ENCODE results near the gene CCDC142.

The CCDC142 gene

DNA sequence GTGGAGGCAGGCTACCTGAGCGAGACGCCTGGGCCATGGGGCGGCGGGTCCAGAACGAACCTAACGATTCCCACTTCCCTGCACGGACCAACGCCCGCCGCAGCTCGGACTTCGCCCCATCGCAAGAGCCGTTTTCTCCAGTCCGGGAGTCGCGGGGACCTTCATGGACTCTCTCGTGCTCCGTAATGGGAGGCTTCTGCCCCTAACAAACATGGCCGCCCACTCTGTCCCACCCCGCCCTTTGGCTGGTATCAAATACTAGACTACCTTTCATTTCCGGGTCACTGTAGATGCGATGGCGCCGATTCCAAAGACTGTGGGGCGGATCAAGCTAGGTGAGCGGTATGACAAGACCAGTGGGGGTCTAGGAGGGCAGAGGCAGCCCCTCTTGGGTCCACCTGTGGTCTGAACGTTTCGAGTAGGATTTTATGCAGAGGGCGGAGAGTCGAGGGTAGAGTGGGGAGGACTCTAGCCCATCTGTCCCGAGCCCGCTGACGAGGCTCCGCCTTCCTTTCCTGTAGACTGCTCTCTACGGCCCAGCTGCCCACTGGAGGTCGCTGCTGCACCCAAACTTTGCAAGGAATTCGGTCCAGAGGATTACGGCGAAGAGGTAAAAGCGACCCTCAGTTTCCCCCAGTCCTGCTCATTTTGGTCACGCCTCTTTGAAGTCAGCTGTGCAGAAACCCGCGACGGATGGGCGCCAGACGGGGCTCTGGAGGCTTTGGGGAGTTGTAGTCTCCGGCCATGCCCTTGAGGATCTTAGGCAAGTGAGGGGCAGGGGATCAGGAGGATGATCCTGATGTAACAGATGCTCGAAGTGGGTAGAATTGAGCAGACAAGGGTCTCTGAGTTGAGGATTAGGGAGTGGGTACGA is at the start of gene CCDC142, which contains the start of gene TTC31:
Gene CCDC142, minus strand, starts transcription at position 198 of the 874 bp plus-strand sequence. Its CDS starts 161 bp downstream, at position 37.
Gene TTC31, plus strand, starts transcription at position 281 of the 874 bp plus-strand sequence. Its CDS starts 15 bp downstream, at position 296.
- Mint-ChIP-seq H3K27me3 (no peaks in the 10 kb centered on the region), H3K9me3 (no peaks in the 10 kb centered on the region), H3K4me1 (ENCODE audit: low read depth) (peaks cover 50% of the 10 kb centered on the region), H3K36me3 (ENCODE audit: low read depth) (peaks cover 69% of the 10 kb centered on the region), H3K27ac (peak within 1 kb of the TSS; percentile 89), H3K4me3 (peak within 1 kb of the TSS; percentile 97)
- intact Hi-C loops (cut with micrococcal nuclease), result loop anchor here (1.0 to 2.0 kb wide), 6 partner anchors 11 to 104 kb away; partner anchors contain the start of genes AUP1, C2orf81, DOK1 and HTRA2

DNA sequence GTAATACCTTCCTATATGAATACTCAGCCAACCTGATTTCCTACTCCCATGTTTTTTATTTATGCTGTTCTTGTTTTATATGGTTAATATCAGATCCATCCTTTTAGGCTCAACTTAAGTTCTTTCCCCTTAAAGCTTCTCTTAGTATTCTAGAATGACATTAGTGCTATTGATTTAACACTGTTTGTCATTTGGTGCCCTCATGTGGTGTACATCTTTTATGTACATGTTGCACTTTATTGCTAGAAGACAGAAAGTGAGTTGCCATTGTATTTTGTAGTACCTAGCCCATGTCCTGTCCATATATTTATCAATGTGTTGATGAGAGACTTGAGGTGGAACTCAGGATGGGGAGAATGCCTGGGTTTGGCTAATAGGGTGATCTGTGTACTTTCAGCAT is 49.4 kb upstream of the CCDC142 start:
- Mint-ChIP-seq H3K27me3 (no peaks in the 10 kb centered on the region), H3K9me3 (no peaks in the 10 kb centered on the region), H3K36me3 (ENCODE audit: low read depth) (peaks cover 72% of the 10 kb centered on the region), H3K4me3 (no peak overlapping the region), H3K4me1 (ENCODE audit: low read depth) (peaks cover 36% of the 10 kb centered on the region), H3K27ac (peak overlapping the region; percentile 39)
- intact Hi-C loops (cut with micrococcal nuclease), result loop anchor here (5.0 kb wide), 3 partner anchors 35 to 280 kb away; partner anchors contain the start of gene LBX2

- peak overlapping the region; percentile 39 for H3K27ac Mint-ChIP-seq
Measured at GRCh38 chr2:74531666-74532065, 48.9 kb upstream of the CCDC142 start.

DNA sequence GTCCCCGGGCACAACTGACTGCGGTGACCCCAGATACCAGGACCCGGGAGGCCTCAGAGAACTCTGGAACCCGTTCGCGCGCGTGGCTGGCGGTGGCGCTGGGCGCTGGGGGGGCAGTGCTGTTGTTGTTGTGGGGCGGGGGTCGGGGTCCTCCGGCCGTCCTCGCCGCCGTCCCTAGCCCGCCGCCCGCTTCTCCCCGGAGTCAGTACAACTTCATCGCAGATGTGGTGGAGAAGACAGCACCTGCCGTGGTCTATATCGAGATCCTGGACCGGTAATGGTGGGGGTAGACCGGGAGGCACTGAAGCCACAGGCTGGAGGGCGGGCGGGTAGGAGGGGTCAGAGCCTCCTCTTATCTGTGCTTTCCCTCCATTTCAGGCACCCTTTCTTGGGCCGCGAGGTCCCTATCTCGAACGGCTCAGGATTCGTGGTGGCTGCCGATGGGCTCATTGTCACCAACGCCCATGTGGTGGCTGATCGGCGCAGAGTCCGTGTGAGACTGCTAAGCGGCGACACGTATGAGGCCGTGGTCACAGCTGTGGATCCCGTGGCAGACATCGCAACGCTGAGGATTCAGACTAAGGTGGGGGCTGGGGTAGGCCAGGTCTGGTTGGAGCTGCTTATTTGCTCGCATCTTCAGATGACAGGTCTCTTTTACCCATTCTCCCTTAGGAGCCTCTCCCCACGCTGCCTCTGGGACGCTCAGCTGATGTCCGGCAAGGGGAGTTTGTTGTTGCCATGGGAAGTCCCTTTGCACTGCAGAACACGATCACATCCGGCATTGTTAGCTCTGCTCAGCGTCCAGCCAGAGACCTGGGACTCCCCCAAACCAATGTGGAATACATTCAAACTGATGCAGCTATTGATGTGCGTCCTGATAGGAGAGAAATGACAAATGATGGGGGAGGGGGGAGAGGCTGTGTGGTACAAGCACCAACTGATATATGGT is 47.7 kb upstream of the CCDC142 start:
- peak overlapping the region; percentile 97 for H3K27ac Mint-ChIP-seq
- H3K4me3 Mint-ChIP-seq, result peak overlapping the region; percentile 99
- intact Hi-C loops (cut with micrococcal nuclease), result loop anchor here (5.0 kb wide), 3 partner anchors 33 to 278 kb away; partner anchors contain the start of gene LBX2
- H3K27me3 Mint-ChIP-seq, result no peaks in the 10 kb centered on the region
- peaks cover 81% of the 10 kb centered on the region for H3K36me3 Mint-ChIP-seq (ENCODE audit: low read depth)
- no peaks in the 10 kb centered on the region for H3K9me3 Mint-ChIP-seq
- H3K4me1 Mint-ChIP-seq (ENCODE audit: low read depth), result peaks cover 48% of the 10 kb centered on the region

More at GRCh38 chr2:74531666-74532065, 48.9 kb upstream of the CCDC142 start:
- intact Hi-C loops (cut with micrococcal nuclease), result loop anchor here (5.0 kb wide), 3 partner anchors 34 to 279 kb away; partner anchors contain the start of gene LBX2
- Mint-ChIP-seq H3K27me3 (no peaks in the 10 kb centered on the region), H3K9me3 (no peaks in the 10 kb centered on the region), H3K4me1 (ENCODE audit: low read depth) (peaks cover 41% of the 10 kb centered on the region), H3K36me3 (ENCODE audit: low read depth) (peaks cover 78% of the 10 kb centered on the region), H3K4me3 (no peak overlapping the region)

- Mint-ChIP-seq H3K36me3 (ENCODE audit: low read depth) (peaks cover 75% of the 10 kb centered on the region), H3K27me3 (no peaks in the 10 kb centered on the region), H3K9me3 (no peaks in the 10 kb centered on the region), H3K27ac (peak within 1 kb of the TSS; percentile 97), H3K4me3 (peak within 1 kb of the TSS; percentile 99), H3K4me1 (ENCODE audit: low read depth) (peaks cover 48% of the 10 kb centered on the region)
- intact Hi-C loops (cut with micrococcal nuclease), result loop anchor here (1.0 to 5.0 kb wide), 6 partner anchors 22 to 277 kb away; partner anchors contain the start of genes INO80B, LBX2, PCGF1 and TTC31
Measured at GRCh38 chr2:74529357-74530238, 46.8 kb upstream of the CCDC142 start, which contains the start of the genes AUP1 and HTRA2. Gene AUP1, minus strand, starts transcription at chr2:74529706. Its CDS starts 77 bp downstream, at chr2:74529629. Gene HTRA2, plus strand, starts transcription at chr2:74529933. Its CDS starts 74 bp downstream, at chr2:74530007.

DNA sequence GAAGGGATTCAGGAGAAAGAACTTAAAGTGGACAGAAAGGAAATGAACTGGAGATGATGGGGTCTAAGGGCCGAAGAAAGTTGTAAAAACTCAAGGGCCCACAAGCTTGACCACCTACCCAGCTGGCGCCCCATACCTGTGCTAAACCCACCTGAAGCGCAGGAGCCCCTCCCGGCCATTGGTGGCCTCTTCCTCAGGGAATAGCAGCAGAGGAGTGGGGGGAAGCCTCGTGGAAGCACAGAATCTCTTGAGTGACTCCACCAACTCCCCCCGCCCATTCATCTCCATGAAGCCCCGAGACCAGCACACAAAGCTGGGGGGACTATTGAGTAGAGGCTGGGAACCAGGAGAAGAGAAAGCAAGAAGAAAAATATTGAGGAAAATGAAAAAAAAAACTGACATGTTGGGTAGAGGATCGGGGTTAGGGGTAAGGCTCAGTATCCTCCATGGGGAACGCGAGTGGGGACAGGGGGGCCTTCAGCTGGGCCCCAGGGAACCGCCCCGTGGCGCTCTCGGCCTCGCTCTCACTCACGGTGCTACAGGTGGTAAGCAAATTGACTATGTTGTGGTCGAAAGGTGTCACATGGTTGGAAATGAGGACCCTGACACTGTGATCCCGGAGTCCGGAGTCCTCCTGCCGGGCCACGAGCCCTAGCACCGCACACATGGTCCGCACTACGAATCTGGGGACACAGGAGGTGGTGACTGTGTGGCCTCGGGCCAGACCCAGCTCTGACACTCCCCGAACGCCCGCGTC is 46.0 kb upstream of the CCDC142 start:
- H3K9me3 Mint-ChIP-seq, result no peaks in the 10 kb centered on the region
- intact Hi-C loops (cut with micrococcal nuclease), result loop anchor here (1.0 to 2.0 kb wide), 3 partner anchors 21 to 74 kb away; partner anchors contain the start of genes INO80B, PCGF1 and TTC31
- H3K4me1 Mint-ChIP-seq (ENCODE audit: low read depth), result peaks cover 48% of the 10 kb centered on the region
- no peaks in the 10 kb centered on the region for H3K27me3 Mint-ChIP-seq
- peak overlapping the region; percentile 97 for H3K27ac Mint-ChIP-seq
- H3K4me3 Mint-ChIP-seq, result peak overlapping the region; percentile 99
- peaks cover 67% of the 10 kb centered on the region for H3K36me3 Mint-ChIP-seq (ENCODE audit: low read depth)

DNA sequence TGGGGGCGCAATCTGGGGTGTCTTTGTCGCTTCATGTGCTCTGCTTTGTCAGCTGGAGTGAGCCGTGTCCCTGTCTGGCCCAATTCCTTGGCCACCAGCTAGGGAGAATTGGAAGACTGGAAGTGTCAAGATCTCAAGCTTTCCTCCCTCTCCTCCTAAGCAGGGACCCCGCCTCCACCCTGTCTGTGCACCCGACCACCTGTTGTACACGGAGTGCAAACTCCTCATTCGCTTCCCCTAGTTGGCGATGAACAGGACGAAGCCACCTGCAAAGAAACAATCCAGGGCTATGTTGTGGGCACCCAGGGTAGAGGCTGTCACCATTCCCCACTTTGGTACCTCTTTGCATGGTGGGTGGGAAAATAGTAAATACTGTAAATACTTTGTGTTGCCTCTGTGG is 44.9 kb upstream of the CCDC142 start:
- Mint-ChIP-seq H3K9me3 (no peaks in the 10 kb centered on the region), H3K4me3 (no peak overlapping the region), H3K27ac (peak overlapping the region; percentile 97), H3K36me3 (ENCODE audit: low read depth) (peaks cover 56% of the 10 kb centered on the region), H3K27me3 (peaks cover 2% of the 10 kb centered on the region), H3K4me1 (ENCODE audit: low read depth) (peaks cover 48% of the 10 kb centered on the region)
- intact Hi-C loops (cut with micrococcal nuclease), result loop anchor here (2.0 kb wide), 1 partner anchor 73 kb away; the partner anchor contains the start of gene INO80B

- H3K27ac Mint-ChIP-seq, result peak overlapping the region; percentile 97
- peaks cover 8% of the 10 kb centered on the region for H3K27me3 Mint-ChIP-seq
- H3K36me3 Mint-ChIP-seq (ENCODE audit: low read depth), result peaks cover 46% of the 10 kb centered on the region
- no peaks in the 10 kb centered on the region for H3K9me3 Mint-ChIP-seq
- H3K4me1 Mint-ChIP-seq (ENCODE audit: low read depth), result peaks cover 42% of the 10 kb centered on the region
- intact Hi-C loops (cut with micrococcal nuclease), result no loop called here
- H3K4me3 Mint-ChIP-seq, result no peak overlapping the region
Measured at GRCh38 chr2:74526649-74527230, 43.9 kb upstream of the CCDC142 start.

DNA sequence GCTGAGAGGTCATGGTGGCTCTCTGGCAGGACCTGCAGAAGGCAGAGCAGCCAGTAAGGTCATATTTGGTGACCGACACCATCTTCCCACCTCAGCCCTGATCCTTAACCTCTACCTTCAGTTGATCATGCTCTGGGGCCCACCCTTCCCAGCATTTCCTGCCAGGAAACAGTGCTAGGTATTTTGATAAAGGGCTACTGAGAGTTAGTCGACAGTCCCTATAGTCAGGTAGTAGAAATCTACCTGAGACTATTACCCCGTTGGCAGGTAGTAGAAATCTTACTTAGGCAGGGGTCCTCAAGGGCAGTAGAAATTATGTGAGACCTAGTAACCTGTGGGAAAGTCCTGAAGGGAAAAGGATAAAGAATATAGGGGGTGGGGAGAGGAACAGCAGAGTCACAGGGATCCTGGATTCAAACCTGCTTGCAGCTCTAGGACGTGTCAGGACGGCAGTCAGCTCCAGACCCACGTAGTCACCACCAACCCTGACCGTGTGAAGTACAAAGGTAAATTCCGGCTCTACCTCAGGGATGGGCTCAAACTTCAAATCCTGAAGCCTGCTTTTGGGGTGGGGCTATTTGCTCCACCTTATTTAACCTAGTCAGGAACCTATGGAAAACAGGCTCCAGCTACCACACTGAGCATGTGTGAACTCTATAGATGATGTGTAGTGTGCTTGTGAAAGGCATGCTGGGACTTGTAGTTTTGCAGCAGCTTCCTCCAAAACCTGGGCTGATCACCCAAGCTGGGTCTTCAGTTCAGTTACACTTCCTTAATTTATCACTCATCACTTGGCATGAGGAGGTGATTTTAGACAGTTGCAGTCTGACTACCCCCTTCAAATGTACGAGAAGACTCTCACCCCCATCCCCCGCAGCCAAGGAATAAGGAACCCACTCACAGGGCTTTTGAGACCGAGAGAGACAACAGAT is 43.2 kb upstream of the CCDC142 start, which contains the start of gene DQX1:
Gene DQX1, minus strand, starts transcription at position 515 of the 932 bp plus-strand sequence. Its CDS starts 502 bp downstream, at position 13.
- intact Hi-C loops (cut with micrococcal nuclease), result no loop called here
- Mint-ChIP-seq H3K27me3 (peaks cover 16% of the 10 kb centered on the region), H3K36me3 (ENCODE audit: low read depth) (peaks cover 40% of the 10 kb centered on the region), H3K4me1 (ENCODE audit: low read depth) (peaks cover 34% of the 10 kb centered on the region), H3K27ac (peak within 1 kb of the TSS; percentile 97), H3K4me3 (no peak within 1 kb of the TSS), H3K9me3 (no peaks in the 10 kb centered on the region)

DNA sequence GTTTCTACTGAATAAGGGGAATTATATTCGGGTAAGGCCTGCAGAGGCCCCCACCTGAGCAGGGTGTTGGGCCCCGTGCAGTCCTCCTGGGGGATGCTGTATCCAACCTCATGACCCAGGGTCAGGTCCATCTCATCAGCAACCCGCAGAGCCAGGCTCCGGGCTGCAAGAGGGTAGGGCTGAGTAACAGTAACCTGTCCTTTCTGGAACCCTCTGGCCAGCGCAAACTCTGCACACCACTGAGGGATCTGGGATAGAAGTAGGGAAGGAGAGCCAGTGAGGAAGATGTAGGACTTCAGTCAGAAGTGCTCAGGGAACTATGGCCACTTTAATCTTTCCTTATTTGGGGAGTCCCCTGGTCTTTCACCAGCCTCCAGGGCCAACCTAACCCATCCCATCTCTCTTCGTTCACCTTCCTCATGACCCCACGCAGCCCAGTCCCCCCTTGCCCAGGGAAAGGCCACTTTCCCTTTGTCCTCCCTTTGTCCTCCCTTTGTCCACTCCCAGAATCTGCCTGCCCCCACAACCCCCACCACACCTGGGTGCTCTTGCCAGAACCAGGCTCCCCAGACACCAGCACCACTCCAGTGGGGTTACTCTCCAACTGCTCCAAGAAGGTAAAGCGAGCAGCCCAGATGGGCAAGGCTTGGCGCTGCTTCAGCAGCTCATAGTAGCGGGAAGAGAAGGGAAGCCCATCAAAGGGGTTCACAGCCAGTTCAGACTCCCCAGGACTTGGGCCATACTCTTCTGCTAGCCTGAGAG is 42.3 kb upstream of the CCDC142 start:
- peaks cover 23% of the 10 kb centered on the region for H3K27me3 Mint-ChIP-seq
- H3K9me3 Mint-ChIP-seq, result no peaks in the 10 kb centered on the region
- H3K27ac Mint-ChIP-seq, result no peak overlapping the region
- intact Hi-C loops (cut with micrococcal nuclease), result no loop called here
- H3K36me3 Mint-ChIP-seq (ENCODE audit: low read depth), result peaks cover 36% of the 10 kb centered on the region
- H3K4me1 Mint-ChIP-seq (ENCODE audit: low read depth), result peaks cover 30% of the 10 kb centered on the region
- H3K4me3 Mint-ChIP-seq, result no peak overlapping the region
